Vagina (tissue), 2 donors: ENCODE measurements around the gene CATSPERE.

Experiments used
- POLR2A ChIP-seq, 2 donors: fragments of 450-650 bp; IDR thresholded peaks; one replicate each; pipeline ENCODE4 v1.6.1; 2017; ENCODE audit warnings: antibody characterized with exemption in 2 of 2, mild to moderate bottlenecking in 2 of 2, moderate library complexity in 2 of 2
- POLR2AphosphoS5 ChIP-seq, 2 donors: sonication (generic); formaldehyde crosslinking; IDR thresholded peaks; one replicate each; pipeline ENCODE4 v1.9.0; 2017; ENCODE audit warnings: antibody characterized with exemption in 2 of 2, mild to moderate bottlenecking in 2 of 2, low read depth in 1 of 2; ENCODE audit not compliant: insufficient read depth in 1 of 2
- TF ChIP-seq, protein P1 (sequence below), 3 experiments: fragments of 450-650 bp in 2 of 3; fragments of 200-600 bp in 1 of 3; sonication (generic) in 1 of 3; IDR thresholded peaks; one replicate each; pipeline ENCODE4 v1.5.1; 2017 to 2019; ENCODE audit warnings: antibody characterized with exemption in 3 of 3, mild to moderate bottlenecking in 2 of 3, moderate library complexity in 2 of 3

- TF ChIP-seq POLR2A (IDR thresholded peaks at IDR 0.05) (no peak), POLR2AphosphoS5 (IDR thresholded peaks at IDR 0.05; ENCODE audit: insufficient read depth in 1 of 2, low read depth in 1 of 2) (no peak)
- TF ChIP-seq, protein P1, sequence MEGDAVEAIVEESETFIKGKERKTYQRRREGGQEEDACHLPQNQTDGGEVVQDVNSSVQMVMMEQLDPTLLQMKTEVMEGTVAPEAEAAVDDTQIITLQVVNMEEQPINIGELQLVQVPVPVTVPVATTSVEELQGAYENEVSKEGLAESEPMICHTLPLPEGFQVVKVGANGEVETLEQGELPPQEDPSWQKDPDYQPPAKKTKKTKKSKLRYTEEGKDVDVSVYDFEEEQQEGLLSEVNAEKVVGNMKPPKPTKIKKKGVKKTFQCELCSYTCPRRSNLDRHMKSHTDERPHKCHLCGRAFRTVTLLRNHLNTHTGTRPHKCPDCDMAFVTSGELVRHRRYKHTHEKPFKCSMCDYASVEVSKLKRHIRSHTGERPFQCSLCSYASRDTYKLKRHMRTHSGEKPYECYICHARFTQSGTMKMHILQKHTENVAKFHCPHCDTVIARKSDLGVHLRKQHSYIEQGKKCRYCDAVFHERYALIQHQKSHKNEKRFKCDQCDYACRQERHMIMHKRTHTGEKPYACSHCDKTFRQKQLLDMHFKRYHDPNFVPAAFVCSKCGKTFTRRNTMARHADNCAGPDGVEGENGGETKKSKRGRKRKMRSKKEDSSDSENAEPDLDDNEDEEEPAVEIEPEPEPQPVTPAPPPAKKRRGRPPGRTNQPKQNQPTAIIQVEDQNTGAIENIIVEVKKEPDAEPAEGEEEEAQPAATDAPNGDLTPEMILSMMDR (IDR thresholded peaks at IDR 0.05) = no peak
Observed at GRCh38 chr1:244447024-244447423, 14.0 kb upstream of the CATSPERE start.
